Measurements from ENCODE around the gene SCYGR7. TPM values are rescaled to one million over a fixed set of nuclear protein-coding genes. Genes with fewer than 3 reads are reported as not detected.

SCYGR7 gene
- total and polyA plus RNA-seq, 10 of the 15 experiments (the other 5 are each of a cell fraction or from before 2014, with no cell fraction given) = not detected

DNA sequence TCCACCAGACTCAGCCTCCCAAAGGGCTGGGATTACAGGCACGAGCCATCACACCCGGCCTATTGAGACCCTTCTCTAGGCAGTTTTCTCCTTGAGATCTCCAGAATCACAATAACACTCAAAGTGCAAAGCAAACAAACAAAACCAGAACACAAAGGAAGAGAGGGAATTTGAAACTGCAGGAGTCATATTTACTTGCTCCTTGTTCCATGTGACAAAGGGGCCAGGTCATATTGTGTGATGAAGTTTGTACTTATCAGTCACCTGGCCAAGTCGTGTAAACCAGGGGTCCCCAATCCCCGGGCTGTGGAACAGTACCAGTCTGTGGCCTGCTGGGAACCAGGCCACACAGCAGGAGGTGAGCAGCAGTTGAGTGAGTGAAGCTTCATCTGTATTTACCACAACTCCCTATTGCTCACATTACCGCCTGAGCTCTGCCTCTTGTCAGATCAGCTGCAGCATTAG lies 44.1 kb downstream of the SCYGR7 start:
- CTCF ChIA-PET = interaction anchor here (0.8 to 13.3 kb wide), 8 partner anchors 11 to 366 kb away, joined by 3 to 387 read pairs (median 3); no protein-coding TSS in a partner anchor
- RAD21 ChIA-PET (ENCODE audit: unreplicated experiment) = interaction anchor here (1.1 to 3.7 kb wide), 4 partner anchors 11 to 114 kb away, joined by 3 to 23 read pairs (median 5); no protein-coding TSS in a partner anchor
- TF ChIP-seq FOS (IDR thresholded peaks at IDR 0.05; ENCODE audit: borderline replicate concordance, extremely low read depth, insufficient read length) (no peak), CREB1 (IDR thresholded peaks at IDR 0.05; ENCODE audit: low read depth) (no peak), ZNF217 (IDR thresholded peaks at IDR 0.05) (no peak), MTA3 (IDR thresholded peaks at IDR 0.05; ENCODE audit: borderline replicate concordance, low read length) (no peak), MYC (IDR thresholded peaks at IDR 0.05; ENCODE audit: insufficient read depth, insufficient read length, insufficient replicate concordance, low read length, severe bottlenecking) (no peak), HDAC2 (IDR thresholded peaks at IDR 0.05) (no peak), KDM1A (IDR thresholded peaks at IDR 0.05; ENCODE audit: borderline replicate concordance) (no peak)
- TF ChIP-seq, protein P1, sequence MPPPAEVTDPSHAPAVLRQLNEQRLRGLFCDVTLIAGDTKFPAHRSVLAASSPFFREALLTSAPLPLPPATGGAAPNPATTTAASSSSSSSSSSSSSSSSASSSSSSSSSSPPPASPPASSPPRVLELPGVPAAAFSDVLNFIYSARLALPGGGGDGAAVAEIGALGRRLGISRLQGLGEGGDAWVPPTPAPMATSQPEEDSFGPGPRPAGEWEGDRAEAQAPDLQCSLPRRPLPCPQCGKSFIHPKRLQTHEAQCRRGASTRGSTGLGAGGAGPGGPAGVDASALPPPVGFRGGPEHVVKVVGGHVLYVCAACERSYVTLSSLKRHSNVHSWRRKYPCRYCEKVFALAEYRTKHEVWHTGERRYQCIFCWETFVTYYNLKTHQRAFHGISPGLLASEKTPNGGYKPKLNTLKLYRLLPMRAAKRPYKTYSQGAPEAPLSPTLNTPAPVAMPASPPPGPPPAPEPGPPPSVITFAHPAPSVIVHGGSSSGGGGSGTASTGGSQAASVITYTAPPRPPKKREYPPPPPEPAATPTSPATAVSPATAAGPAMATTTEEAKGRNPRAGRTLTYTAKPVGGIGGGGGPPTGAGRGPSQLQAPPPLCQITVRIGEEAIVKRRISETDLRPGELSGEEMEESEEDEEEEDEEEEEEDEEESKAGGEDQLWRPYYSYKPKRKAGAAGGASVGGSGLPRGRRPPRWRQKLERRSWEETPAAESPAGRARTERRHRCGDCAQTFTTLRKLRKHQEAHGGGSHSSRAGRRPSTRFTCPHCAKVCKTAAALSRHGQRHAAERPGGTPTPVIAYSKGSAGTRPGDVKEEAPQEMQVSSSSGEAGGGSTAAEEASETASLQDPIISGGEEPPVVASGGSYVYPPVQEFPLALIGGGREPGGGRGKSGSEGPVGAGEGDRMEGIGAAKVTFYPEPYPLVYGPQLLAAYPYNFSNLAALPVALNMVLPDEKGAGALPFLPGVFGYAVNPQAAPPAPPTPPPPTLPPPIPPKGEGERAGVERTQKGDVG (CRISPR knock-in tag; IDR thresholded peaks at IDR 0.05) = no peak
- FAIRE-seq = no peak
- Histone ChIP-seq H3K79me2 (ENCODE audit: control insufficient read depth, insufficient read depth, low read length) (no peaks in the 10 kb centered on the region), H4K20me1 (ENCODE audit: control insufficient read depth, insufficient read depth) (no peaks in the 10 kb centered on the region), H3K4me1 (ENCODE audit: control insufficient read depth, insufficient read depth, low read length) (no peaks in the 10 kb centered on the region), H3K36me3 (ENCODE audit: control insufficient read depth in 2 of 2, insufficient read depth in 2 of 2, low read length in 1 of 2) (no peaks in the 10 kb centered on the region), H3K27me3 (replicated peaks in 1 of 2; ENCODE audit: control insufficient read depth in 2 of 2, insufficient read depth in 2 of 2, low read length in 1 of 2) (no peaks in the 10 kb centered on the region), H3K4me2 (ENCODE audit: control insufficient read depth, insufficient read depth) (no peak overlapping the region), H2AFZ (ENCODE audit: control insufficient read depth, low read depth, low read length) (no peak overlapping the region), H3K27ac (ENCODE audit: control insufficient read depth, insufficient read depth) (no peak overlapping the region), H3K9ac (ENCODE audit: control insufficient read depth, insufficient read depth, low read length) (no peak overlapping the region), H3K4me3 (no peak overlapping the region), H3K9me3 (replicated peaks; ENCODE audit: control insufficient read depth, insufficient read depth, low read length) (no peaks in the 10 kb centered on the region)
- POLR2A ChIA-PET = no interaction called here
- 37% methylated on average over 5 of the region's 5 CpGs for WGBS (ENCODE audit: insufficient coverage, insufficient replicate concordance, low lambda C conversion rate, missing lambda C conversion rate)
- intact Hi-C loops (cut with micrococcal nuclease; ENCODE audit: unreplicated experiment) (no loop called here), in situ Hi-C loops (cut with MboI) (no loop called here)
- no peak for DNase-seq (ENCODE audit: low read depth, low spot score)
- BruUV-seq (replicated peaks) = no TSS peak
- no peak for ATAC-seq
- SMC1A ChIA-PET (ENCODE audit: uncharacterized antibody, unreplicated experiment) = interaction anchor here (1.2 to 7.9 kb wide), 3 partner anchors 11 to 114 kb away, joined by 4 to 133 read pairs (median 7); no protein-coding TSS in a partner anchor

All from GM12878 (cell line).